DND-41 (cell line): ENCODE measurements around the gene CCDC192.

Experiments used
- ATAC-seq: fragments of 200-7000 bp; cut with Tn5 transposase; 3 replicates; pipeline ENCODE4 v1.9.1; 2021; ENCODE audit warnings: low read depth; ENCODE audit not compliant: insufficient read depth
- DNase-seq: peaks from one replicate; pipeline ENCODE4 v3.0.0-alpha.2; 2020
- H2AFZ ChIP-seq: 2 replicates; pipeline ENCODE4 v1.6.0; 2012; ENCODE audit warnings: low read depth, low read length
- H3K27ac ChIP-seq: 2 replicates; pipeline ENCODE4 v1.5.1; 2012; ENCODE audit warnings: low read length, inconsistent platforms
- H3K27me3 ChIP-seq: fragments of 200-600 bp; sonication (generic); 2 replicates; pipeline ENCODE4 v1.6.0; 2012; ENCODE audit warnings: low read length, mild to moderate bottlenecking, inconsistent platforms; ENCODE audit not compliant: insufficient read depth, poor library complexity
- H3K36me3 ChIP-seq: 2 replicates; pipeline ENCODE4 v1.5.1; 2012; ENCODE audit warnings: low read length, inconsistent platforms; ENCODE audit not compliant: insufficient read depth
- H3K4me1 ChIP-seq: 2 replicates; pipeline ENCODE4 v1.5.1; 2012; ENCODE audit warnings: mild to moderate bottlenecking, low read length; ENCODE audit not compliant: insufficient read depth
- H3K4me2 ChIP-seq: 2 replicates; pipeline ENCODE4 v1.6.0; 2012; ENCODE audit warnings: mild to moderate bottlenecking, moderate library complexity, low read length, inconsistent platforms; ENCODE audit not compliant: insufficient read depth
- H3K4me3 ChIP-seq, 2 experiments: fragments of 200-600 bp in 1 of 2; shearing (Covaris generic) in 1 of 2; 2 replicates each; pipeline ENCODE4 v1.5.1; 2012 to 2016; ENCODE audit warnings: inconsistent platforms in 2 of 2, low read length in 2 of 2, mild to moderate bottlenecking in 2 of 2, low read depth in 1 of 2, moderate library complexity in 1 of 2
- H3K79me2 ChIP-seq: 2 replicates; pipeline ENCODE4 v1.6.0; 2012; ENCODE audit warnings: low read length, inconsistent platforms; ENCODE audit not compliant: insufficient read depth
- H3K9ac ChIP-seq: 2 replicates; pipeline ENCODE4 v1.6.0; 2012; ENCODE audit warnings: low read depth, mild to moderate bottlenecking, inconsistent platforms, low read length, moderate library complexity
- H3K9me3 ChIP-seq: 2 replicates; pipeline ENCODE4 v1.5.1; 2012; ENCODE audit warnings: low read length, moderate library complexity, mild to moderate bottlenecking, inconsistent platforms; ENCODE audit not compliant: insufficient read depth, severe bottlenecking
- H4K20me1 ChIP-seq: 2 replicates; pipeline ENCODE4 v1.6.0; 2012; ENCODE audit warnings: low read length; ENCODE audit not compliant: insufficient read depth
- EZH2 ChIP-seq: IDR thresholded peaks from 3 replicates; pipeline ENCODE4 v1.6.1; 2012; ENCODE audit warnings: borderline replicate concordance, low read depth, mild to moderate bottlenecking, moderate library complexity, low read length, inconsistent platforms; ENCODE audit not compliant: severe bottlenecking
- TF ChIP-seq, protein P1 (sequence below): IDR thresholded peaks from 2 replicates; pipeline ENCODE4 v1.5.1; 2012; ENCODE audit warnings: borderline replicate concordance, low read length, moderate library complexity, mild to moderate bottlenecking; ENCODE audit not compliant: poor library complexity, severe bottlenecking; ENCODE audit errors: extremely low read depth

Gene CCDC192

DNA sequence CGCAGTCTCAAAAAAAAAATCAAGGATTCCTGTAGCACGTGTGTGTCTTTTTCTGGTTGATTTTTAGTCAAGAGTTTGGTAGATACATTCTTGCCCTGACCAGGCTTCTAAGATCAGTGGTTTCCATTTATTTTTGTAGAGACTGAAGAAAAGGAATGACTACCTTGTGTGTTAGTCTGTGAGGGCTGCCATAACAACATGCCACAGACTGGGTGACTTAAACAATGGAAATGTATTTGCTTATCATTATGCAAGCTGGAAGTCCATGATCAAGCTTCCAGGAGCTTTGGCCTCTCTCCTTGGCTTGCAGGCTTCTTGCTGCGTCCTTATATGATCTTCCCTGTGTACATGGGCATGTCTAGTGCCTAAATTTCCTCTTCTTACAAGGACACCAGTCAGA, 127.0 kb downstream of the CCDC192 start:
- no peaks in the 10 kb centered on the region for H3K36me3 ChIP-seq
- TF ChIP-seq EZH2: no peak
- TF ChIP-seq, protein P1, sequence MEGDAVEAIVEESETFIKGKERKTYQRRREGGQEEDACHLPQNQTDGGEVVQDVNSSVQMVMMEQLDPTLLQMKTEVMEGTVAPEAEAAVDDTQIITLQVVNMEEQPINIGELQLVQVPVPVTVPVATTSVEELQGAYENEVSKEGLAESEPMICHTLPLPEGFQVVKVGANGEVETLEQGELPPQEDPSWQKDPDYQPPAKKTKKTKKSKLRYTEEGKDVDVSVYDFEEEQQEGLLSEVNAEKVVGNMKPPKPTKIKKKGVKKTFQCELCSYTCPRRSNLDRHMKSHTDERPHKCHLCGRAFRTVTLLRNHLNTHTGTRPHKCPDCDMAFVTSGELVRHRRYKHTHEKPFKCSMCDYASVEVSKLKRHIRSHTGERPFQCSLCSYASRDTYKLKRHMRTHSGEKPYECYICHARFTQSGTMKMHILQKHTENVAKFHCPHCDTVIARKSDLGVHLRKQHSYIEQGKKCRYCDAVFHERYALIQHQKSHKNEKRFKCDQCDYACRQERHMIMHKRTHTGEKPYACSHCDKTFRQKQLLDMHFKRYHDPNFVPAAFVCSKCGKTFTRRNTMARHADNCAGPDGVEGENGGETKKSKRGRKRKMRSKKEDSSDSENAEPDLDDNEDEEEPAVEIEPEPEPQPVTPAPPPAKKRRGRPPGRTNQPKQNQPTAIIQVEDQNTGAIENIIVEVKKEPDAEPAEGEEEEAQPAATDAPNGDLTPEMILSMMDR: no peak
- no peak for DNase-seq
- no peak overlapping the region for H3K4me3 ChIP-seq
- H2AFZ ChIP-seq: no peak overlapping the region
- no peak for ATAC-seq
- peaks cover 5% of the 10 kb centered on the region for H3K27me3 ChIP-seq
- H3K27ac ChIP-seq: no peak overlapping the region
- H3K79me2 ChIP-seq: no peaks in the 10 kb centered on the region
- H3K4me1 ChIP-seq: no peaks in the 10 kb centered on the region
- H4K20me1 ChIP-seq: no peaks in the 10 kb centered on the region
- H3K9ac ChIP-seq: no peak overlapping the region
- no peaks in the 10 kb centered on the region for H3K9me3 ChIP-seq
- no peak overlapping the region for H3K4me2 ChIP-seq

DNA sequence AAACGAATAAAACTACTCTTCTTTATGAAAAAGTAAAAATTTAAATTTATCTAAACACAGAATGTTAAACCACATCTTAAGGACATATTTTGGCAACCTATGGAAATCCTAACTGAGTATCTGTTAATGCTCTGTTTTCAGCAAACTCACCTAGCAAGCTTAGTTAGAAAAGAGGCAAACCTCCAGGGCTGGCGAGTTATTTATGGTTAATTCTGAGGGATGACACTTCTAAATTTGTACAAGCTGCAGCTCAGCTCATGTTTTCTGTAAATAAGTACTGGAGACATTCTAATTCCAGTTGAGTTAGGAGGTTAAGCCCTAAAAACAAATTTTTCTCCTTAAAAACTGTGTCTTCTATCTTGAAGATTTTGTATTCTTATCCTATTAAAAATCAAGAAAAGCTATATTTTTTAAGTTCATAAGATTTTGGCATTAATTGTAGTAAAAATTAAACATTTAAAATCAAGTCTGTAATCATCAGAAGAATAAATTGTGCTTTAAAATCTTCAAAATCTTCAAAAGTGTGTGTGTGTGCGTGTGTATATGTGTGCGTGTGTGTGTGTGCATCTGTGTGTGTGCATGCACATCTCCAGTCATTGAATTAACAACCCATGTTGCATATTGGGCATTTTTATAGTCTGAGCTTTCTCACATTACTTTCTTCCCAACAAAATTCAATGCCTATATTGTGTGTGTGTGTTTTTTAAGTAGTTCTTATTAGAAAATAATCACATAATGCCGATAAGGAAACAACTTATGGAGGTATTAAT, 127.8 kb downstream of the CCDC192 start:
- Histone ChIP-seq H3K9me3 (no peaks in the 10 kb centered on the region), H3K4me2 (no peak overlapping the region), H3K4me3 (no peak overlapping the region), H2AFZ (no peak overlapping the region), H3K4me1 (no peaks in the 10 kb centered on the region), H3K9ac (no peak overlapping the region), H3K27ac (no peak overlapping the region), H3K79me2 (no peaks in the 10 kb centered on the region), H4K20me1 (no peaks in the 10 kb centered on the region), H3K27me3 (peaks cover 5% of the 10 kb centered on the region), H3K36me3 (no peaks in the 10 kb centered on the region)
- no peak for ATAC-seq
- no peak for DNase-seq
- TF ChIP-seq EZH2: no peak
- TF ChIP-seq, protein P1: no peak

DNA sequence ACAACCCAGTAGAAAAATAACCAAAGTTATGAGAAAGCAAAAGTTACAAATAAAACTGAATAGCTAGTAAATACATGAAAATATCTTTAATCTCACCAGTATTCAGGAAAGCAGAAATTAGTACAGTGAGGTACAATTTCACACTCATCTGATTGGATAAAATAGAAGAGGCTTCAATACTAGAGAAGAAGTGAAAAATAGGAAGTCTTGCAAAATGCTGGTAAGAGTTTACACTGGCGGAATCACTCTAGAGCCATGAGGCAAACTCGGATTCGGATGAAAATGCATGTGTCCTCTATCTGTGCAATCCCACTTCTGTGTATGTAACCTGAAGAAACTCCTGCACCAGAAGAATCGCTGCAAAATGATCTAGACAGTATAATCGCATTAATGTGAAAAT, 128.9 kb downstream of the CCDC192 start:
- H3K27ac ChIP-seq: no peak overlapping the region
- H3K4me1 ChIP-seq: no peaks in the 10 kb centered on the region
- no peak overlapping the region for H3K9ac ChIP-seq
- H3K4me3 ChIP-seq: no peak overlapping the region
- TF ChIP-seq EZH2: no peak
- TF ChIP-seq, protein P1: no peak
- peaks cover 5% of the 10 kb centered on the region for H3K27me3 ChIP-seq
- no peak overlapping the region for H2AFZ ChIP-seq
- H4K20me1 ChIP-seq: no peaks in the 10 kb centered on the region
- H3K79me2 ChIP-seq: no peaks in the 10 kb centered on the region
- ATAC-seq (no peak), DNase-seq (no peak)
- H3K9me3 ChIP-seq: no peaks in the 10 kb centered on the region
- H3K36me3 ChIP-seq: no peaks in the 10 kb centered on the region
- no peak overlapping the region for H3K4me2 ChIP-seq

DNA sequence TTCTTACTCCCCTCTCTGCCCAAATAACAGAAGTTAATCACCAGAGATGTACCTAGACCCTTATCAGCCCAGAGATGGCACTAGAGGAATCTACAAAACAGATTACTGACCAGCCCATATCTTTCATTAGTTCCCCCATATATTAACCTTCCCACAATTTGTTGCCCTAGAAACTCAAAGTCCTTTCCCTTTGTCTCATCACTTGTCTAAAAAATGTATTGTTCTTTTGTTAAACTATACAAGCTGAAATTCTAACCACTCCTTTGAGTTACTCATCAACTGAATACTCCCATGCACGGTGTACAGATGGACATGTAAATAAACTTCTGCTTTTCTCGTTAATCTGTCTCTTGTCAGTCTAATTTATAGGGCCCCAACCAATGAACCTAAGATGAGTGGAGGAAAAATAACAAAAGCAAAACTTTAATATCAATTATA, 130.9 kb downstream of the CCDC192 start:
- Histone ChIP-seq H3K27ac (no peak overlapping the region), H3K9me3 (no peaks in the 10 kb centered on the region), H3K4me1 (no peaks in the 10 kb centered on the region), H4K20me1 (no peaks in the 10 kb centered on the region), H3K4me3 (no peak overlapping the region), H3K4me2 (no peak overlapping the region), H2AFZ (no peak overlapping the region), H3K79me2 (no peaks in the 10 kb centered on the region), H3K36me3 (no peaks in the 10 kb centered on the region), H3K27me3 (peaks cover 5% of the 10 kb centered on the region), H3K9ac (no peak overlapping the region)
- TF ChIP-seq, protein P1: no peak
- TF ChIP-seq EZH2: no peak
- no peak for DNase-seq
- no peak for ATAC-seq
